Upper lobe of right lung (tissue), 1 donor: ENCODE measurements around the gene OSBPL10. TPM values are rescaled to one million over a fixed set of nuclear protein-coding genes. Genes with fewer than 3 reads are reported as not detected.
A peak's percentile ranks its signal among the peaks of the same experiment; 100 is the strongest.

Experiments used
- ATAC-seq: fragments of 200-7000 bp; cut with Tn5 transposase; one replicate; pipeline ENCODE4 v1.9.1; 2020; ENCODE audit warnings: mild to moderate bottlenecking, moderate library complexity
- DNase-seq: peaks from one replicate; pipeline ENCODE4 v3.0.0-alpha.2; 2020
- H3K27ac ChIP-seq: fragments of 200-600 bp; one replicate; pipeline ENCODE4 v1.8.0; 2022
- H3K27me3 ChIP-seq: fragments of 200-600 bp; one replicate; pipeline ENCODE4 v1.8.0; 2022; ENCODE audit warnings: mild to moderate bottlenecking
- H3K36me3 ChIP-seq: fragments of 200-600 bp; one replicate; pipeline ENCODE4 v1.8.0; 2022
- H3K4me1 ChIP-seq: fragments of 200-600 bp; one replicate; pipeline ENCODE4 v1.8.0; 2022
- H3K4me3 ChIP-seq: fragments of 200-600 bp; one replicate; pipeline ENCODE4 v1.8.0; 2022; ENCODE audit warnings: mild to moderate bottlenecking
- H3K9me3 ChIP-seq: fragments of 200-600 bp; one replicate; pipeline ENCODE4 v1.8.0; 2022
- CTCF ChIP-seq: fragments of 200-600 bp; IDR thresholded peaks from one replicate; pipeline ENCODE4 v1.8.0; 2022; ENCODE audit warnings: antibody characterized with exemption
- intact Hi-C: fragments of 100-400 bp; cut with DNase I; formaldehyde crosslinking; loops from one replicate; pipeline ENCODE4 v1.11.0; 2022
- total RNA-seq: library from RNA; stranded (reverse); fragmentation: NEBNext Ultra II Directional; extraction: Animal tissue kit (Norgen Biotek cat#: 25700); gene quantifications from one replicate; pipeline ENCODE4 v1.2.1, GENCODE V29; 2021
- donor health status: DM: no; HTN: yes; CAD: no; lungs with severe emphysema.

The OSBPL10 gene
- total RNA-seq, 1 donor from 2014 or later: 30.8 TPM

GRCh38 chr3:31947162-31947561, 33.9 kb downstream of the OSBPL10 start:
- Histone ChIP-seq H3K27me3 (no peaks in the 10 kb centered on the region), H3K4me3 (no peak overlapping the region), H3K9me3 (no peaks in the 10 kb centered on the region), H3K4me1 (no peaks in the 10 kb centered on the region), H3K27ac (no peak overlapping the region), H3K36me3 (no peaks in the 10 kb centered on the region)
- DNase-seq: no peak
- intact Hi-C loops: no loop called here
- ATAC-seq: peak; percentile 10
- TF ChIP-seq CTCF: no peak

GRCh38 chr3:31946484-31947081, 34.5 kb downstream of the OSBPL10 start:
- no peak overlapping the region for H3K27ac ChIP-seq
- no peak for ATAC-seq

GRCh38 chr3:31945738-31946052, 35.4 kb downstream of the OSBPL10 start:
- DNase-seq: no peak
- no peak overlapping the region for H3K4me3 ChIP-seq
- no peaks in the 10 kb centered on the region for H3K36me3 ChIP-seq
- intact Hi-C loops: no loop called here
- no peak for TF ChIP-seq CTCF
- no peaks in the 10 kb centered on the region for H3K9me3 ChIP-seq
- no peaks in the 10 kb centered on the region for H3K27me3 ChIP-seq
- ATAC-seq: no peak
- H3K4me1 ChIP-seq: peaks cover 7% of the 10 kb centered on the region
- H3K27ac ChIP-seq: no peak overlapping the region

More at GRCh38 chr3:31946484-31947081, 34.5 kb downstream of the OSBPL10 start:
- Histone ChIP-seq H3K9me3 (no peaks in the 10 kb centered on the region), H3K36me3 (no peaks in the 10 kb centered on the region), H3K27me3 (no peaks in the 10 kb centered on the region), H3K4me3 (no peak overlapping the region), H3K4me1 (no peaks in the 10 kb centered on the region)
- TF ChIP-seq CTCF: no peak
- no peak for DNase-seq
- intact Hi-C loops: no loop called here

- no peak for ATAC-seq
- no peak overlapping the region for H3K27ac ChIP-seq
- no peak for DNase-seq
- H3K36me3 ChIP-seq: no peaks in the 10 kb centered on the region
- H3K4me3 ChIP-seq: no peak overlapping the region
- peaks cover 7% of the 10 kb centered on the region for H3K4me1 ChIP-seq
- TF ChIP-seq CTCF: no peak
- no peaks in the 10 kb centered on the region for H3K9me3 ChIP-seq
- no peaks in the 10 kb centered on the region for H3K27me3 ChIP-seq
- intact Hi-C loops: no loop called here
These were observed 38.0 kb downstream of the OSBPL10 start for GRCh38 chr3:31943041-31943440.

GRCh38 chr3:31942446-31942845, 38.6 kb downstream of the OSBPL10 start:
- H3K36me3 ChIP-seq: no peaks in the 10 kb centered on the region
- TF ChIP-seq CTCF: no peak
- intact Hi-C loops: no loop called here
- no peaks in the 10 kb centered on the region for H3K9me3 ChIP-seq
- no peak overlapping the region for H3K4me3 ChIP-seq
- ATAC-seq: no peak
- no peak for DNase-seq
- no peaks in the 10 kb centered on the region for H3K27me3 ChIP-seq
- H3K4me1 ChIP-seq: peaks cover 7% of the 10 kb centered on the region
- H3K27ac ChIP-seq: no peak overlapping the region

- ATAC-seq (no peak), DNase-seq (no peak)
- TF ChIP-seq CTCF: no peak
- Histone ChIP-seq H3K27me3 (no peaks in the 10 kb centered on the region), H3K9me3 (no peaks in the 10 kb centered on the region), H3K4me1 (peaks cover 31% of the 10 kb centered on the region), H3K4me3 (no peak overlapping the region), H3K36me3 (no peaks in the 10 kb centered on the region), H3K27ac (no peak overlapping the region)
- intact Hi-C loops: no loop called here
These were observed 43.8 kb downstream of the OSBPL10 start for GRCh38 chr3:31937225-31937624.
